Breast epithelium (tissue), 3 donors: ENCODE results near the gene TRAF3IP1.

Experiments
- POLR2A ChIP-seq: fragments of 450-650 bp; IDR thresholded peaks from one replicate; pipeline ENCODE4 v1.6.1; 2016; ENCODE audit warnings: antibody characterized with exemption, mild to moderate bottlenecking, moderate library complexity
- POLR2AphosphoS5 ChIP-seq, 3 donors: sonication (generic); formaldehyde crosslinking; IDR thresholded peaks; one replicate each; pipeline ENCODE4 v1.6.1; 2017; ENCODE audit warnings: antibody characterized with exemption in 3 of 3
- TF ChIP-seq, protein P1 (sequence below), 3 donors: fragments of 450-650 bp; IDR thresholded peaks; one replicate each; pipeline ENCODE4 v1.5.1; 2016 to 2017; ENCODE audit warnings: antibody characterized with exemption in 3 of 3, mild to moderate bottlenecking in 3 of 3, moderate library complexity in 3 of 3

- TF ChIP-seq, protein P1, sequence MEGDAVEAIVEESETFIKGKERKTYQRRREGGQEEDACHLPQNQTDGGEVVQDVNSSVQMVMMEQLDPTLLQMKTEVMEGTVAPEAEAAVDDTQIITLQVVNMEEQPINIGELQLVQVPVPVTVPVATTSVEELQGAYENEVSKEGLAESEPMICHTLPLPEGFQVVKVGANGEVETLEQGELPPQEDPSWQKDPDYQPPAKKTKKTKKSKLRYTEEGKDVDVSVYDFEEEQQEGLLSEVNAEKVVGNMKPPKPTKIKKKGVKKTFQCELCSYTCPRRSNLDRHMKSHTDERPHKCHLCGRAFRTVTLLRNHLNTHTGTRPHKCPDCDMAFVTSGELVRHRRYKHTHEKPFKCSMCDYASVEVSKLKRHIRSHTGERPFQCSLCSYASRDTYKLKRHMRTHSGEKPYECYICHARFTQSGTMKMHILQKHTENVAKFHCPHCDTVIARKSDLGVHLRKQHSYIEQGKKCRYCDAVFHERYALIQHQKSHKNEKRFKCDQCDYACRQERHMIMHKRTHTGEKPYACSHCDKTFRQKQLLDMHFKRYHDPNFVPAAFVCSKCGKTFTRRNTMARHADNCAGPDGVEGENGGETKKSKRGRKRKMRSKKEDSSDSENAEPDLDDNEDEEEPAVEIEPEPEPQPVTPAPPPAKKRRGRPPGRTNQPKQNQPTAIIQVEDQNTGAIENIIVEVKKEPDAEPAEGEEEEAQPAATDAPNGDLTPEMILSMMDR (IDR thresholded peaks at IDR 0.05) = no peak
- TF ChIP-seq POLR2A = no peak
- TF ChIP-seq POLR2AphosphoS5 (IDR thresholded peaks at IDR 0.05) = no peak
Observed at GRCh38 chr2:238435752-238436096, 115.4 kb downstream of the TRAF3IP1 start.
